SU-DHL-6 (cell line): ENCODE results near the gene MYO10.

ENCODE experiments used
- EZH2phosphoT487 ChIP-seq: fragments of 200-600 bp; sonication (generic), shearing (Covaris generic); conservative IDR thresholded peaks from 2 replicates; pipeline ENCODE4 v1.6.1; 2018; ENCODE audit warnings: mild to moderate bottlenecking, antibody characterized with exemption, low read length, moderate library complexity, mixed read lengths
- TF ChIP-seq, protein P1 (sequence below): fragments of 200-600 bp; sonication (generic); IDR thresholded peaks from one replicate; pipeline ENCODE4 v1.5.1; 2017; ENCODE audit warnings: antibody characterized with exemption, mild to moderate bottlenecking, low read length, moderate library complexity; ENCODE audit not compliant: insufficient read depth, poor library complexity, severe bottlenecking

- TF ChIP-seq, protein P1, sequence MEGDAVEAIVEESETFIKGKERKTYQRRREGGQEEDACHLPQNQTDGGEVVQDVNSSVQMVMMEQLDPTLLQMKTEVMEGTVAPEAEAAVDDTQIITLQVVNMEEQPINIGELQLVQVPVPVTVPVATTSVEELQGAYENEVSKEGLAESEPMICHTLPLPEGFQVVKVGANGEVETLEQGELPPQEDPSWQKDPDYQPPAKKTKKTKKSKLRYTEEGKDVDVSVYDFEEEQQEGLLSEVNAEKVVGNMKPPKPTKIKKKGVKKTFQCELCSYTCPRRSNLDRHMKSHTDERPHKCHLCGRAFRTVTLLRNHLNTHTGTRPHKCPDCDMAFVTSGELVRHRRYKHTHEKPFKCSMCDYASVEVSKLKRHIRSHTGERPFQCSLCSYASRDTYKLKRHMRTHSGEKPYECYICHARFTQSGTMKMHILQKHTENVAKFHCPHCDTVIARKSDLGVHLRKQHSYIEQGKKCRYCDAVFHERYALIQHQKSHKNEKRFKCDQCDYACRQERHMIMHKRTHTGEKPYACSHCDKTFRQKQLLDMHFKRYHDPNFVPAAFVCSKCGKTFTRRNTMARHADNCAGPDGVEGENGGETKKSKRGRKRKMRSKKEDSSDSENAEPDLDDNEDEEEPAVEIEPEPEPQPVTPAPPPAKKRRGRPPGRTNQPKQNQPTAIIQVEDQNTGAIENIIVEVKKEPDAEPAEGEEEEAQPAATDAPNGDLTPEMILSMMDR = no peak
- TF ChIP-seq EZH2phosphoT487 = no peak
Measured at GRCh38 chr5:16737209-16737608, 198.9 kb downstream of the MYO10 start.
